LNCaP clone FGC (cell line): ENCODE measurements around the gene ENPP6.

ENCODE experiments used
- DNase-seq: peaks from one replicate; pipeline ENCODE4 v3.0.0-alpha.2; 2011; ENCODE audit warnings: low read depth
- H3K4me3 ChIP-seq: 2 replicates; pipeline ENCODE4 v1.5.1; 2011; ENCODE audit warnings: mild to moderate bottlenecking, low read depth, low read length, control low read depth
- TF ChIP-seq, protein P1 (sequence below): IDR thresholded peaks from 2 replicates; pipeline ENCODE4 v1.5.1; 2012; ENCODE audit warnings: mild to moderate bottlenecking; ENCODE audit not compliant: control insufficient read depth, insufficient read depth; ENCODE audit errors: extremely low read depth

Gene ENPP6

DNA sequence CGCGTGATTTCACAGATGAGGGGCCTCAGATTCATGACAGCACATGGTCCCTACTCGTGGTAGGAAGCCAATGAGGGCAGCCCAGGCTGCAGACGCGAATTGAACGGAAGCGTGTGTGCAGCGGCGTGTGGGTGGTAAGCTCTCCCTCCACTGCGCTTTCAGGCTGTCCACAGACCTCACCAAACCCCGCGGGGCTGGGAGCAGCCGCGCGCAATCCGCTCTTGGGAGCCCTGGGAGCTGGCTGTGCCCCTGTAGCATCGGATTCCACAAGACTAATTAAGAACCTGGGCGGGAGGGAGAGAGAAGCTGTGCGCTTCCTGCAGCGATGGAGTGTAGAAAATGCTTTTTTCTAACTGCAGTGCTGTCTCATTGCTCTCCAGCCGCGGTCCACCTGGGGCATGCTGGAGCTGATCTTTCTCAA lies 177.7 kb downstream of the ENPP6 start:
- DNase-seq: no peak
- no peak overlapping the region for H3K4me3 ChIP-seq
- TF ChIP-seq, protein P1, sequence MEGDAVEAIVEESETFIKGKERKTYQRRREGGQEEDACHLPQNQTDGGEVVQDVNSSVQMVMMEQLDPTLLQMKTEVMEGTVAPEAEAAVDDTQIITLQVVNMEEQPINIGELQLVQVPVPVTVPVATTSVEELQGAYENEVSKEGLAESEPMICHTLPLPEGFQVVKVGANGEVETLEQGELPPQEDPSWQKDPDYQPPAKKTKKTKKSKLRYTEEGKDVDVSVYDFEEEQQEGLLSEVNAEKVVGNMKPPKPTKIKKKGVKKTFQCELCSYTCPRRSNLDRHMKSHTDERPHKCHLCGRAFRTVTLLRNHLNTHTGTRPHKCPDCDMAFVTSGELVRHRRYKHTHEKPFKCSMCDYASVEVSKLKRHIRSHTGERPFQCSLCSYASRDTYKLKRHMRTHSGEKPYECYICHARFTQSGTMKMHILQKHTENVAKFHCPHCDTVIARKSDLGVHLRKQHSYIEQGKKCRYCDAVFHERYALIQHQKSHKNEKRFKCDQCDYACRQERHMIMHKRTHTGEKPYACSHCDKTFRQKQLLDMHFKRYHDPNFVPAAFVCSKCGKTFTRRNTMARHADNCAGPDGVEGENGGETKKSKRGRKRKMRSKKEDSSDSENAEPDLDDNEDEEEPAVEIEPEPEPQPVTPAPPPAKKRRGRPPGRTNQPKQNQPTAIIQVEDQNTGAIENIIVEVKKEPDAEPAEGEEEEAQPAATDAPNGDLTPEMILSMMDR: no peak
